HFFc6 (cell line): ENCODE data around the gene WDR33. TPM values are rescaled to one million over a fixed set of nuclear protein-coding genes. Genes with fewer than 3 reads are reported as not detected.

ENCODE experiments used
- DNase-seq: peaks from one replicate; pipeline ENCODE4 v3.0.0-alpha.2; 2018
- H3K27ac Mint-ChIP-seq: 2 replicates; pipeline ENCODE4 v1.8.0; 2020; ENCODE audit warnings: mild to moderate bottlenecking, mixed read lengths
- H3K27me3 Mint-ChIP-seq: 2 replicates; pipeline ENCODE4 v1.8.0; 2021; ENCODE audit warnings: mild to moderate bottlenecking, moderate library complexity, mixed read lengths; ENCODE audit not compliant: insufficient read depth
- H3K36me3 Mint-ChIP-seq: 2 replicates; pipeline ENCODE4 v1.8.0; 2021; ENCODE audit warnings: low read depth, mixed read lengths
- H3K4me1 Mint-ChIP-seq: 2 replicates; pipeline ENCODE4 v1.8.0; 2020; ENCODE audit warnings: low read depth, mixed read lengths
- H3K4me3 Mint-ChIP-seq: 2 replicates; pipeline ENCODE4 v1.8.0; 2020; ENCODE audit warnings: mild to moderate bottlenecking, moderate library complexity, mixed read lengths
- H3K9me3 Mint-ChIP-seq: 2 replicates; pipeline ENCODE4 v1.8.0; 2020; ENCODE audit warnings: mild to moderate bottlenecking, mixed read lengths
- total RNA-seq, 6 experiments: library from RNA; stranded (reverse); fragmentation: NEBNext Ultra II Directional; extraction: Animal tissue kit (Norgen Biotek cat#: 25700); gene quantifications; 2 replicates in 1 of 6; 3 replicates in 5 of 6; pipeline ENCODE4 v1.2.3, GENCODE V29; 2021
- TF ChIP-seq, protein P1 (sequence below): fragments of 200-600 bp; sonication (generic); IDR thresholded peaks from 2 replicates; pipeline ENCODE4 v1.5.0; 2021; ENCODE audit warnings: antibody characterized with exemption, mild to moderate bottlenecking

Gene WDR33
- total RNA-seq, 6 experiments from 2014 or later = 36.3 to 40.1 (median 39.4) TPM

DNA sequence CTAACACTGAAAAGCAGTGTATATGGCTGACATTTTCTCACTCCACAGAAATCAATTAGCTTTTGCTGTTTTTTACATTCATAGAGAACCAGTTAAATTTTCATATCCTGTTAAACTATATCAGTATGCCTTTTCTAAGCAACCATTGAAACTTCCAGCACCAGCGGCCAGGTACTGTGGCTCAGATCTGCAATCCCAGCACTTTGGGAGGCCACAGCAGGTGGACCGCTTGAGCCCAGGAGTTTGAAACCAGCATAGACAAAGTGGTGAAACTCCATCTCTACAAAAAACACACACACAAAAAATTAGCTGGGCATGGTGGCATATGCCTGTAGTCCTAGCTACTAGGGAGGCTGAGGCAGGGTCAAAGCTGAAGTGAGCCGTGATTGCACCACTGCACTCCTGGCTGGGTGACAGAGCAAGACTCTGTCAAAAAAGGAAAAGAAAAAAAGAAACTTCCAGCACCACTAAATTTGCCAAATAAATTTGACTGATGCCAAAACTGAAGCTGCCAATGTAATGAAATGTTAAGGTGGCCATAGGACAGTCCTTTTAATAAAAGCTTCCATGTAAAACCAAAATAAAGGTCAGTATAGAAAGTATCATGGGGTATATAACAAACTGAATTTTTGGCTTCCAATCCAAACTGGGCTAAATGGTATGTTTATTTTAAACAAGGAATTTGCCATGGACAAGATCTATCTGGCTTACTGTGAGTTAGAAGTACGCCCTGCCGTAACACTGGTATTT lies 106.2 kb downstream of the WDR33 start:
- H3K27ac Mint-ChIP-seq = peak overlapping the region; percentile 62
- DNase-seq = no peak
- H3K4me3 Mint-ChIP-seq = no peak overlapping the region
- TF ChIP-seq, protein P1, sequence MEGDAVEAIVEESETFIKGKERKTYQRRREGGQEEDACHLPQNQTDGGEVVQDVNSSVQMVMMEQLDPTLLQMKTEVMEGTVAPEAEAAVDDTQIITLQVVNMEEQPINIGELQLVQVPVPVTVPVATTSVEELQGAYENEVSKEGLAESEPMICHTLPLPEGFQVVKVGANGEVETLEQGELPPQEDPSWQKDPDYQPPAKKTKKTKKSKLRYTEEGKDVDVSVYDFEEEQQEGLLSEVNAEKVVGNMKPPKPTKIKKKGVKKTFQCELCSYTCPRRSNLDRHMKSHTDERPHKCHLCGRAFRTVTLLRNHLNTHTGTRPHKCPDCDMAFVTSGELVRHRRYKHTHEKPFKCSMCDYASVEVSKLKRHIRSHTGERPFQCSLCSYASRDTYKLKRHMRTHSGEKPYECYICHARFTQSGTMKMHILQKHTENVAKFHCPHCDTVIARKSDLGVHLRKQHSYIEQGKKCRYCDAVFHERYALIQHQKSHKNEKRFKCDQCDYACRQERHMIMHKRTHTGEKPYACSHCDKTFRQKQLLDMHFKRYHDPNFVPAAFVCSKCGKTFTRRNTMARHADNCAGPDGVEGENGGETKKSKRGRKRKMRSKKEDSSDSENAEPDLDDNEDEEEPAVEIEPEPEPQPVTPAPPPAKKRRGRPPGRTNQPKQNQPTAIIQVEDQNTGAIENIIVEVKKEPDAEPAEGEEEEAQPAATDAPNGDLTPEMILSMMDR = no peak
- H3K27me3 Mint-ChIP-seq = no peaks in the 10 kb centered on the region
- peaks cover 37% of the 10 kb centered on the region for H3K4me1 Mint-ChIP-seq
- peaks cover 23% of the 10 kb centered on the region for H3K36me3 Mint-ChIP-seq
- no peaks in the 10 kb centered on the region for H3K9me3 Mint-ChIP-seq

DNA sequence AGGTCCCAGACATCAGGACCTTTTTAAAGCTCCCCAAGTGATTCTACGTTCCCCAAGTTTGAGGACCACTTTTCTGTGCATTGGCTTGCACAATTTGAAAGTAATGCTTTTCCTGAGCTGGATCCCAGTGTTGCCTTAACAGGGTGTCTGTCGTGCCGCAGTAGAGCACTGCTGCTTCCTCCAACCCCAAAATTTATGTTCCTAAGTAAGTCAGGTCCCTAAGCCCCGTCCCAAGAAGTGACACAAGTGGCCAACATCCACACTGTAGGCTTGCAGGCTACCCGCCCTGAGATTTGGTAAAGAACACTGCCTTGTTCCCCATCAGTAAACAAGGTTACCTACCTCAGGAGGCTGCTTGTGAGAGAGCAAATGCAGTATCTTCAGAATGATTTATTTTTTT lies 107.7 kb downstream of the WDR33 start:
- no peaks in the 10 kb centered on the region; the same call in 1 of the 2 replicates for H3K27me3 Mint-ChIP-seq
- no peak overlapping the region for H3K4me3 Mint-ChIP-seq
- DNase-seq = no peak
- TF ChIP-seq, protein P1 = no peak
- no peak overlapping the region for H3K27ac Mint-ChIP-seq
- peaks cover 19% of the 10 kb centered on the region; the same call in 1 of the 2 replicates for H3K36me3 Mint-ChIP-seq
- no peaks in the 10 kb centered on the region for H3K9me3 Mint-ChIP-seq
- peaks cover 37% of the 10 kb centered on the region for H3K4me1 Mint-ChIP-seq

DNA sequence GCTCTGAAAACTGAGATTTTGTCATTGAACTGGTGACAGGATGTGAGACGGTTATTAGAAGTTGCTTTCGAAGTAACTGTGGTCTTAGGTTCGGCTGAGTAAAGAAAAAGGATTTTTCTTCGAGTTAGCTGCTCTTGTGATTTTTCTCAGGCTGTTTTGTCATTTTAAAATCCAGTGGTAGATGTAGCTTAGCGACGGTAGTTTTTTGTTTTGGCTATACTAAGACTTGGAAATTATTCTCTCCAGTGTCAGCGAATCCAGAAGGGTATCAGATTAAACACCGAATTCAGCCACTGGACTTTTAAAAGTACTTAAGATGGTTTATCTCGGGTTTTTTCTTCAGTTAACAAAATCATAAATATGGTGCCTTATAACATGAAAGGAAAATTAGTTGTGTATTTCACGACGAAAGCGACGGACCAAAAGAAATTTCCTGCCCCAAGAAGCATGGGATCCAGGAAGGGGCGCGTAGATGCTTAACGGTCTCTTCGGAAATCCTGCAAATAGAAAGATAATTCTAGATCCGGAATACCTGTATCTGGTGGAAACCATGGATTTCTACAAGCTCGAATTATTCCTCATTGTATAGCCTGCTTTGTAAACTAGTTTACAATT lies 108.5 kb downstream of the WDR33 start:
- Mint-ChIP-seq H3K36me3 (peaks cover 15% of the 10 kb centered on the region; the same call in 1 of the 2 replicates), H3K27me3 (no peaks in the 10 kb centered on the region; the same call in 1 of the 2 replicates), H3K9me3 (no peaks in the 10 kb centered on the region), H3K4me1 (peaks cover 37% of the 10 kb centered on the region), H3K27ac (peak overlapping the region; percentile 91), H3K4me3 (peak overlapping the region; percentile 88)
- TF ChIP-seq, protein P1 = no peak
- no peak for DNase-seq

DNA sequence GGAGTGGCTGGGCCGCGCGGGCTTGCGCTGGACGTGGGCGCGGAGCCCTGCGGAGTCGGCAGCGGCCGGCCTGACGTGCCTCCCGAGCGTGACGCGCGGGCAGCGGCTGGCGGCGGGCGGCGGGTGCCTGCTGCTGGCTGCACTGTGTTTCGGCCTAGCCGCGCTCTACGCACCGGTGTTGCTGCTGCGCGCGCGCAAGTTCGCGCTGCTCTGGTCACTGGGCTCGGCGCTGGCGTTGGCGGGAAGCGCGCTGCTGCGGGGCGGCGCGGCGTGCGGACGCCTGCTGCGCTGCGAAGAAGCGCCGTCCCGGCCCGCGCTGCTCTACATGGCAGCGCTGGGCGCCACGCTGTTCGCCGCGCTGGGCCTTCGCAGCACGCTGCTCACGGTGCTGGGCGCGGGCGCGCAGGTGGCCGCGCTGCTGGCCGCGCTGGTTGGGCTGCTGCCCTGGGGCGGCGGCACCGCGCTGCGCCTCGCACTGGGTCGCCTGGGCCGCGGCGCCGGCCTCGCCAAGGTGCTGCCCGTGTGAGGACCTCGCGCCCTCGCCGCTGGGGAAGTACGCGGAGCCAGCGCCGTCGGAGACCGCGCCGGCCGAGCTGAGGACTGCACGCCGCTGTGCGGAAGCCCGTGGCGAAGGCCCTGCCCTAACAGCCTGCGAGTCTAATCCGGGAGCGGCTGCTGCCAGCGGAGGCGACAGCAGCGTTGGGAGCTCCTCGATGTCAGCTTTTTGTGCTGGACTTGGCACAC lies 109.1 kb downstream of the WDR33 start:
- TF ChIP-seq, protein P1 = peak; percentile 32; the same call in 1 of the 2 replicates
- Mint-ChIP-seq H3K36me3 (peaks cover 15% of the 10 kb centered on the region; the same call in 1 of the 2 replicates), H3K9me3 (no peaks in the 10 kb centered on the region), H3K27me3 (no peaks in the 10 kb centered on the region; the same call in 1 of the 2 replicates), H3K4me1 (peaks cover 37% of the 10 kb centered on the region), H3K4me3 (peak overlapping the region; percentile 90), H3K27ac (peak overlapping the region; percentile 91)
- peak; percentile 69 for DNase-seq

DNA sequence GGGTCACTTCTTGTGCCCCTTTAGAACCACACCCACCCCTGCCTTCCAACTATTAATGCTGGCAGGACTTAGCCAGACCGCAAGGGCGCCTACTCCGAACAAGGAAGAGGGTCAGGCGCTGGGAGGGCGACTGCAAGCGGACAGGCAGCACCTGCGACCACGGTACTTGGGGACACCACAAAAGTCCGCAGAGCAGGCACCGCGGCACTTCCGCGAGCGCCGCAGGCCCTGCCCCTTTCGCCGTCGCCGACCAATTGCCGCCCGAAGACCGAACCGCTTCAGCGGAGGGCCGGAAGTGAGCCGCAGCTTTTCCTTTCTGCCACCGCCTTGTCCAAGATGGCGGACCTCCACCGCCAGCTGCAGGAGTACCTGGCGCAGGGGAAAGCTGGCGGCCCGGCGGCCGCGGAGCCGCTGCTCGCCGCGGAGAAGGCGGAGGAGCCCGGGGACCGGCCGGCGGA lies 109.7 kb downstream of the WDR33 start, which contains the start of gene SFT2D3:
Gene SFT2D3 (plus strand): TSS at position 305 of the 458 bp plus-strand sequence. CDS start 32 bp downstream, at position 337.
- TF ChIP-seq, protein P1 = no peak
- Mint-ChIP-seq H3K27me3 (no peaks in the 10 kb centered on the region; the same call in 1 of the 2 replicates), H3K4me3 (peak within 1 kb of the TSS; percentile 90), H3K4me1 (peaks cover 39% of the 10 kb centered on the region), H3K27ac (peak within 1 kb of the TSS; percentile 91), H3K9me3 (no peaks in the 10 kb centered on the region), H3K36me3 (peaks cover 15% of the 10 kb centered on the region; the same call in 1 of the 2 replicates)
- DNase-seq = peak; percentile 88
